ENCODE measurements around the gene MSH5. TPM values are rescaled to one million over a fixed set of nuclear protein-coding genes. Genes with fewer than 3 reads are reported as not detected.

MSH5 gene
- total and polyA plus RNA-seq, 2 of the 13 experiments (the other 11 are each of a cell fraction or from before 2014, with no cell fraction given), result 10.2 to 38.7 TPM

DNA sequence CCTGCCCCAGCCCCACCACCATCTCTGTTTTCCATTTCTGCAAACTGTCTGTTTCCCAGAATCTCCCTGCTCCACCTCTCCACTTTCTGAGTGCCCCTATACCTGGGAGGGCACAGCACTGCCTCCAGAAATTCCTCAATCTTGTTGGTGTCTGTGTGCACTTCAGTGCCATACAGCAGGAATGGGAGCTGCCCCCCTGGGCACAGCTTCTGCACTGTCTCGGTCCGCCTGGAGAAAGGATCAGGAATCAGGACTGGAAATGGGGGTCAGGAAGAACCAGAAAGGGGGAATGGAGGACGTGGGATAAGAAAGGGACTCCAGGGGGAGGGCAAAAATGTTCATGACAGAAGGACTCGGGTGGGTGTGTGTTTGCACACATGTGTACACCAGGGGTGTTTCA lies 6.1 kb upstream of the MSH5 start (continued):
- TF ChIP-seq PCBP2 (optimal IDR thresholded peaks at IDR 0.05; ENCODE audit: low read depth, low read length, poor library complexity, severe bottlenecking) (peak; percentile 65), PHF8 (CRISPR knock-in tag; IDR thresholded peaks at IDR 0.05) (0 out of 2 replicates have a peak, but pooled peaks have one; percentile 12), RBFOX2 (IDR thresholded peaks at IDR 0.05; ENCODE audit: low read depth, low read length) (no peak), ZNF773 (CRISPR knock-in tag; IDR thresholded peaks at IDR 0.05; ENCODE audit: borderline replicate concordance) (no peak), ZKSCAN1 (IDR thresholded peaks at IDR 0.05; ENCODE audit: low read length) (no peak), MYNN (CRISPR knock-in tag; IDR thresholded peaks at IDR 0.05; ENCODE audit: low read depth) (no peak), ZNF547 (CRISPR knock-in tag; IDR thresholded peaks at IDR 0.05) (no peak), MEF2D (CRISPR knock-in tag; IDR thresholded peaks at IDR 0.05) (0 out of 2 replicates have a peak, but pooled peaks have one; percentile 13), ZNF724P (CRISPR knock-in tag; IDR thresholded peaks at IDR 0.05; ENCODE audit: borderline replicate concordance) (0 out of 2 replicates have a peak, but pooled peaks have one; percentile 24)
- TF ChIP-seq, protein P1, sequence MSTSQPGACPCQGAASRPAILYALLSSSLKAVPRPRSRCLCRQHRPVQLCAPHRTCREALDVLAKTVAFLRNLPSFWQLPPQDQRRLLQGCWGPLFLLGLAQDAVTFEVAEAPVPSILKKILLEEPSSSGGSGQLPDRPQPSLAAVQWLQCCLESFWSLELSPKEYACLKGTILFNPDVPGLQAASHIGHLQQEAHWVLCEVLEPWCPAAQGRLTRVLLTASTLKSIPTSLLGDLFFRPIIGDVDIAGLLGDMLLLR (CRISPR knock-in tag; IDR thresholded peaks at IDR 0.05), result 0 out of 2 replicates have a peak, but pooled peaks have one; percentile 14
- TF ChIP-seq, protein P2, sequence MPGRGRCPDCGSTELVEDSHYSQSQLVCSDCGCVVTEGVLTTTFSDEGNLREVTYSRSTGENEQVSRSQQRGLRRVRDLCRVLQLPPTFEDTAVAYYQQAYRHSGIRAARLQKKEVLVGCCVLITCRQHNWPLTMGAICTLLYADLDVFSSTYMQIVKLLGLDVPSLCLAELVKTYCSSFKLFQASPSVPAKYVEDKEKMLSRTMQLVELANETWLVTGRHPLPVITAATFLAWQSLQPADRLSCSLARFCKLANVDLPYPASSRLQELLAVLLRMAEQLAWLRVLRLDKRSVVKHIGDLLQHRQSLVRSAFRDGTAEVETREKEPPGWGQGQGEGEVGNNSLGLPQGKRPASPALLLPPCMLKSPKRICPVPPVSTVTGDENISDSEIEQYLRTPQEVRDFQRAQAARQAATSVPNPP (CRISPR knock-in tag; IDR thresholded peaks at IDR 0.05), result no peak
- TF ChIP-seq, protein P3, sequence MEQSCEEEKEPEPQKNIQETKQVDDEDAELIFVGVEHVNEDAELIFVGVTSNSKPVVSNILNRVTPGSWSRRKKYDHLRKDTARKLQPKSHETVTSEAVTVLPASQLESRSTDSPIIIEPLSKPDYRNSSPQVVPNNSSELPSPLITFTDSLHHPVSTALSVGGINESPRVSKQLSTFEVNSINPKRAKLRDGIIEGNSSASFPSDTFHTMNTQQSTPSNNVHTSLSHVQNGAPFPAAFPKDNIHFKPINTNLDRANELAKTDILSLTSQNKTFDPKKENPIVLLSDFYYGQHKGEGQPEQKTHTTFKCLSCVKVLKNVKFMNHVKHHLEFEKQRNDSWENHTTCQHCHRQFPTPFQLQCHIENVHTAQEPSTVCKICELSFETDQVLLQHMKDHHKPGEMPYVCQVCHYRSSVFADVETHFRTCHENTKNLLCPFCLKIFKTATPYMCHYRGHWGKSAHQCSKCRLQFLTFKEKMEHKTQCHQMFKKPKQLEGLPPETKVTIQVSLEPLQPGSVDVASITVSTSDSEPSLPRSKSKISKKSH (CRISPR knock-in tag; IDR thresholded peaks at IDR 0.05; ENCODE audit: borderline replicate concordance), result no peak

Data from HepG2 (cell line).